Measurements from ENCODE around the gene PAGE2B.
"Not testable (repeated sequence)": the region's sequence is repeated elsewhere in the genome, so short reads cannot be mapped to it uniquely, and the experiment has no call there.

Gene PAGE2B

DNA sequence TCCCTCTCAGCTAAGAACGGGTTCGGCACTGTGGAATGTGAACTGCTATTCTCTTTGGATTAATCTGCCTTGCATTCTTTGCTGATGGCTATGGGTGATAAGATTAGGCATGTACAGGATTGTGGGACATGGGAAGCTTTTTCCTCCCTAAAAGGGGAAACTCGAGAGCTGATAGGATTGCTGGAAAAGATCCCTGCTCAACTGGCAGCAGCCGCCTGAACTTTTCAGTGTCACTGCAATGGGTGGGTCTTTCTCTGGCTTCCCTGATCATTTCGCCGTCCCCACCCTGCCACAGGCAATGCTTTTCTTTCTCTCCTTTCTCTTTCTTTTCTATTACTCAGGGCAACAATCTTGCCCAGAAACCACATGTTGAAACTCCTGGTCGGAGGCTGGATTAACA is 34.5 kb downstream of the PAGE2B start:
- DNase-seq (ENCODE audit: low spot score) = no peak

DNA sequence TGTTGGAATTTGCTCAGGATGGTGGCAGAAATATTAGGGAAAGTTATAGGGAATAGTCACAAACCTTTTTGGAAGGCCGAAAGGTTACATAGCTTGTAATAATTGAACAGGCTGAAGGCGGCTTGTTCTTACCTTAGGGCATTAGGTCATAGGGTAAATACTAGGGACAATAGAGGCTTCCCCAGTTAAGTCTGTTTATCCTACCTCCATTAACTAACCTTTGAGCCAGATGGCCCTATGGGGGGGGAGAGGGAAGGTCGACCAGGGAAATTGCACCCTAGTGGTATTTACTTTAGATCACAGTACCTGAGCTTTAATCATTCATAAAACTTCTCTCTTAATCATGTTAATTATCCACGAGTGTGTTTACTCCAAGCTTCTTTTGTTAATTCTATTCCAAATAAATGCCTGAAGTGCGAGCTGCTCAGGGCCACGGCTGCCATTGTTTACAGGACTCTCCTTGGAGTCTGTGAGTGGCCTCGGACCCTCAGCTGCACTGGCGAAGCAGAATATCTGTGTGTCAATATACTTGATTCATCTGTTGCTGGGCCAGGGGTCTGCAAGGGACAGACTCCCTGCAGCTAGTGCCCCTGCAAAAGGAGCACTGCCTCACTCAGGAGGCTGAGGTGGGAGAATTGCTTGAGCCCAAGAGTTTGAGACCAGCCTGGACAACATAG is 36.9 kb downstream of the PAGE2B start:
- no peak for DNase-seq (ENCODE audit: low spot score)

GRCh38 chrX:55116589-55116988 is 41.8 kb downstream of the PAGE2B start:
- DNase-seq (ENCODE audit: low spot score) = not testable (repeated sequence)

GRCh38 chrX:55118574-55118973 is 43.7 kb downstream of the PAGE2B start:
- no peak for DNase-seq (ENCODE audit: low spot score)

DNA sequence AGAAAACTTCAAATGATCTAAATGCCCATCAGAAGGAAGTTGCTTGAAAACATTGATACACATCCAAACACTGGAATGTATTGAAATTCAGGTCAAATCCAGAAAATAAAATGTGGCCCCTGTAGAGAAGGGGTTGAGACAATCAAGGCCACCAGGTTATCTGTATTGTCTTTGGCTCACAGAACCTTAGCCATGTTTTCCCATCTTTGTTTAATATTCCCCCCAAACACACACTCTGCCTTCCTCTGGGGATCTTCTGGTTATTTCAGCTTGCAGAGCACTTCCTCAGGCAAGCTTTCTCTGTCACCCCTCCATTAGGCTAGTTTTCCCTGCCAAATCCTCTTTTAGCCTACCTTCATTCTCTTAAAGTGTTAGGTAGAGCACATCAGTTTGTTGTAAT is 44.4 kb downstream of the PAGE2B start:
- DNase-seq (ENCODE audit: low spot score) = no peak

DNA sequence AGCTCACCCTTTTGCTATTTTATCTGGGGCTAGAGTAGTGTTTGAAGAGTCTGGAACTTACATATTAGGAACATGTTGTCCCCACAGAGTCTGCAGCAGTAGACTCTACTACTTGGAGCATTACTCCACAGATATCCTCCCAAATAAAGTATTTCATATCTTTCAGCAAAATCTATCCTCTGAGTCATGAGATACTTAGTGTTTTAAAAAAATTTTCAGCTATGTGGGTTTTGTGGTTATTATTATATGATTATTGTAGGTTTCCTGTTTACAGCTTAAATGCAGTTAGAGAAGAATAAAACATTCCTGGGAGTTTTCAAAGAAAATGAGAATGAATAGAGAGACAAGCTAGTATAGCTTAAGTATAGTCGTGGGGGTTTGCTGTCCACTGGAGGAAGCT is 44.9 kb downstream of the PAGE2B start:
- no peak for DNase-seq (ENCODE audit: low spot score)

- DNase-seq (ENCODE audit: low spot score) = no peak
Observed at GRCh38 chrX:55120761-55121358, 46.0 kb downstream of the PAGE2B start.

DNA sequence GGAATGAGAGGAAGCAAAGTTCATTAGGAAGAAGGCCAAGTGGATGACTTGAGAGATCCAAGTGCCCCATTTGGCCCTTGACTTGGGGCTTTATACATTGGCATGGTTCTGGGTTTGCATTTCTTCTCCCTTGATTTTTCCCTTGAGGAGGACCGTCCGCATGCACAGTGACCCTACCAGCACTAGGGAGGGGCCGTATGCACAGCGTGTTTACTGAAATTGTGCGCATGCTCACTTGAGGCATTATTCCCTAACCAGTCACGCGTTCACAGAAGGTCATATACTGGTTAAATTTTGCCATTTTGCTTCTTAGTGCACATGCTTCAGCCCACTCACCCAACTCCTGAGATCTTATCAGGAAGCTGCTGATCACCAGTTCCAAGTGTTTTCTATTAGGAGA is 49.1 kb downstream of the PAGE2B start:
- DNase-seq (ENCODE audit: low spot score) = no peak

DNA sequence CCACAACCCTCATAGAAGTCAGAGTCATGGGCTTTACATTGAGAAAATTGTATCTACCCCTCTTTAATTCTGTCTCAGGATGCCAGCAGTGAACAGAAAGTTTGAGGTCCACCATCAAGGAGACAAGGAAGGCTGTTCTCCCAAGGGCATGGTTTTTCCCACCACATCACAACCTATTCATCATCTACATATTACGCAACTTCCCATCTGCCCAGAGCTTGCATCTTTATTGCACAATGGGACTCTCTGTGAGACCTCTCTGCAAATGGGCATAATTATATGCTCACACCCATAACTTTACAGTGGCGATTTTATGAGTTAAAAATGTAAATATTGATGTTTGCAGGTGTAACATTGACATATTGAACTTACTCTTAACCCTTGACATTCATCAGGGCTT is 52.9 kb downstream of the PAGE2B start:
- DNase-seq (ENCODE audit: low spot score) = no peak

Data from germinal center (tissue), 1 donor.